Astrocyte of the hippocampus (primary cell): Measurements from ENCODE around the gene FAM181B.

Experiments used
- DNase-seq: peaks from one replicate; pipeline ENCODE4 v3.0.0; 2011; ENCODE audit warnings: low read depth, low spot score

Gene FAM181B

GRCh38 chr11:82733444-82734119 lies at the start of gene FAM181B:
TSS of gene FAM181B (minus strand) at chr11:82733864. CDS start at chr11:82733729, 135 bp downstream.
- DNase-seq, result peak; percentile 74

GRCh38 chr11:82782825-82783374 lies 49.2 kb upstream of the FAM181B start:
- no peak for DNase-seq

- DNase-seq, result no peak
Observed at GRCh38 chr11:82778776-82779175, 45.1 kb upstream of the FAM181B start.

- peak; percentile 22 for DNase-seq
Observed at GRCh38 chr11:82776377-82776776, 42.7 kb upstream of the FAM181B start.

GRCh38 chr11:82775736-82776346 lies 42.2 kb upstream of the FAM181B start:
- peak; percentile 22 for DNase-seq

- DNase-seq, result no peak
Observed at GRCh38 chr11:82775218-82775617, 41.6 kb upstream of the FAM181B start.

- DNase-seq, result no peak
Observed at GRCh38 chr11:82771781-82772180, 38.1 kb upstream of the FAM181B start.

GRCh38 chr11:82767123-82767522 lies 33.5 kb upstream of the FAM181B start:
- no peak for DNase-seq

- DNase-seq, result no peak
Observed at GRCh38 chr11:82765466-82766034, 31.9 kb upstream of the FAM181B start.

- DNase-seq, result no peak
Observed at GRCh38 chr11:82763167-82763566, 29.5 kb upstream of the FAM181B start.

- DNase-seq, result no peak
Observed at GRCh38 chr11:82759649-82760048, 26.0 kb upstream of the FAM181B start.

GRCh38 chr11:82757660-82758357 lies 24.1 kb upstream of the FAM181B start:
- no peak for DNase-seq

- DNase-seq, result peak; percentile 12
Observed at GRCh38 chr11:82756765-82757639, 23.3 kb upstream of the FAM181B start.

- DNase-seq, result peak; percentile 74
Observed at GRCh38 chr11:82754410-82754809, 20.7 kb upstream of the FAM181B start.

- no peak for DNase-seq
Observed at GRCh38 chr11:82753921-82754320, 20.3 kb upstream of the FAM181B start.

- peak; percentile 49 for DNase-seq
Observed at GRCh38 chr11:82752801-82753200, 19.1 kb upstream of the FAM181B start.

- DNase-seq, result peak; percentile 60
Observed at GRCh38 chr11:82750643-82751139, 17.0 kb upstream of the FAM181B start.

- DNase-seq, result no peak
Observed at GRCh38 chr11:82747471-82747870, 13.8 kb upstream of the FAM181B start.

- DNase-seq, result no peak
Observed at GRCh38 chr11:82738091-82738490, 4.4 kb upstream of the FAM181B start.

GRCh38 chr11:82734120-82734479 lies 436 bp upstream of the FAM181B start:
- no peak for DNase-seq
